ENCODE results near the gene S100A10.

Gene S100A10

GRCh38 chr1:151964510-151964909 lies 29.1 kb downstream of the S100A10 start:
- no peak for DNase-seq (ENCODE audit: low spot score)

- DNase-seq (ENCODE audit: low spot score): no peak
These were observed 30.4 kb downstream of the S100A10 start for GRCh38 chr1:151963288-151963687.

GRCh38 chr1:151961833-151962232 lies 31.8 kb downstream of the S100A10 start:
- DNase-seq (ENCODE audit: low spot score): no peak

- no peak for DNase-seq (ENCODE audit: low spot score)
These were observed 32.7 kb downstream of the S100A10 start for GRCh38 chr1:151960780-151961513.

DNA sequence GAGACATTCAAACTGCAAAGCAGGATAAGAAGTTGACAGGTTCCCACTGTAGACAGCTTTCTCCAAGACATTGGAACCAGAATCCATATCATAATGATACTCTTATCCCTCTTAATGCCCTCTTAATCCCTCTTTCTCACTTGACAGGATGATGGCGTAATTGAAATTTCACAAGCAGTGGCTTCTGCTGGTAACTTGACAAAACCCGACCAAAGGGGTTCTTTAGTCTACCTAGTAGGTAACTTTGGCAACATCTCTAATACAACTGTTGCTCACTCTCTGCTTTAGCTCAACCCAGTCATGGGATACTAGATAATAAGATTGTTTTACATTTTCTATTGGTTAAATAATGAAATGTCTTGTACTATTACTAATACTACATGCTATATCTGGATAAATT lies 34.7 kb downstream of the S100A10 start:
- DNase-seq (ENCODE audit: low spot score): no peak

DNA sequence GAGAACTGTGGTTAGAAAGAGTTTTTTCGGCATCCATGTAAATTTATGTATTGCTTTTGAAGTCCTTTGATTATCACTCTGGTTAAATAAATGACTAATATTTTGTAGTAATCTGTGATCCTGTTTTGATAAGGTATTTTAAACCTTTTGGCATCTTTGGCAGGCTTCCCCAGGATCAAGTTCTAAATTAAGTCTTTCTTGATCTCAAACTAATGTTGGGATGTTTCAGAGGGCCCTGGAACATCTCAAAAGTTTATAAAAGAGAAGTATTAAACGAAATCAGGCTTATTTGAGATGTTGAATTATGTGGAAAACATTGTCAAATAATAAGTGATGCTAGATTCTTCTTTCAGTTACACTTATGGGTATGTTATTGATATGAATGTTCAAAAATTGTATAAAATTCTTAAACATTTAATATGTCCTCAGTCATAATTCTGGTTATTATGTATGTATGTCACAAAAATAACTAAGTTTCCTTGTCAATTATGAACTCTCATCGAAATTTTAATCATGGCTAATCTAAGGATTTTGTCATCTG lies 36.6 kb downstream of the S100A10 start:
- DNase-seq (ENCODE audit: low spot score): no peak

DNA sequence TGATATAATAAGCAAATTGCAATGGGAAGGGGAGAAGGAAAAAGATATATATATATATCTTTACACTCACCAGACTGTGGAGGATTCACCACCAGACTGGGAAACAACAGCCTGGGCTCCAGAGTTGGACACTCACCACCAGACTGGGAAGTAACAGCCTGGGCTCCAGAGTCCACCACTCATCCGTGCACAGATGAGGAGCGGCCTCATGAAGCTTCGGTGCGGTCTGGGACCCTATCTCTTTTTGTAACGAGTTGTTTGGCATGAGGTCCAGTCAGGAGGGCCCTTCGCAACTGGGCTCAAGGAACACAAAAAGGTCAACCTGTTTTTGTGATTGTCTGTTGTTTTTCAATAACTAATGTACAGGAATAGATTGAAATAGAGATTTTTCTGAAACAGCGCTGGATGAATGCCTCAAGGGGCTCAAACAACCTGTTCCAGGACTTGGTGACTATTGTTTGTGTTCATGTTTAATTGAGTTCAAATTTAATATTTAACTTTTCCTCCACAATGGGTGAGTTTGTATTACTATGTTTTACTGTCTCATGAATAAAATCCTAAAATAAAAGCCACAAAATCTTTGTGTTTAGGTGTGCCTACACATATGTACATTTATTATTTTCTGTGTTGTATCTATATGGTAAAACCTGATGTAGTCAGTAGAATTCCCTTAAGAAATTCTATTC lies 40.1 kb downstream of the S100A10 start:
- no peak for DNase-seq (ENCODE audit: low spot score)

DNA sequence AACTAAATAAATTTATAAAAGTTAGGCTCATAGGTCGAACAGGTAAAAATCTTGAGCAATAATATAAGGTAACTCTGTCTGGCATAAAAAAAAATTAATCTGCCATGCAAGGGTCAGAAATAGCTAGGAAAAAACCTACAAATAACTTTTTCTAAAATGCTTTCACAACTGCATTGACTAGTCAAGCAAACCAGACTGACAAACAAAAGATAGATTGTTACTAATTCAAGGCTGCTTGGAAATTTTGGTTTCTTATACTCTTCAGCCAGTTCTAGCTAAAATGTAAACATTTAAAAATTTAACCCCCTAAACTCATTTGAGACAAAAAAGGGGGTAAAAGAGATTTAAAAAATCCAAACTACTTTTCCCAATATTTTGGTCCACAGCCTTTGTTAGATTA lies 40.8 kb downstream of the S100A10 start:
- no peak for DNase-seq (ENCODE audit: low spot score)

- no peak for DNase-seq (ENCODE audit: low spot score)
These were observed 44.1 kb downstream of the S100A10 start for GRCh38 chr1:151949371-151950193.

- no peak for DNase-seq (ENCODE audit: low spot score)
These were observed 45.2 kb downstream of the S100A10 start for GRCh38 chr1:151948506-151948905.

DNA sequence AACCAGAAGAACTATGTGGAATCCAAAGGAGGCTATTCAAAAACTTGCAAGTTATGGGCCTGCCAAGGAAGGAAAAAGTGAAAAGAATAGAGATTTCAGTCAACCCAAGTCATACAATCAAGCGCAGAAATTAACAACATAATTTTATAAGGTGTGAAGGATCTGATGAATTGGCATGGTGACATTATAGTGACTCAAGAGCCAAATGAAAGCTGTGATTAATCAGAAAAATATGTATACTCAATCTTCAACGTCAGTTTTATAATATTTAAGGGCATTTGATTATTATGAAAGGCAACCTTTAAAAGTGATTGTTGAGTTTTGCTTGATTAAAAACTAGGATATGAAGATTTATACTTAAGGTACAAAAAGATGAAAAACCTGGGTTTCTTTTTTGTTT lies 46.5 kb downstream of the S100A10 start:
- DNase-seq (ENCODE audit: low spot score): no peak

DNA sequence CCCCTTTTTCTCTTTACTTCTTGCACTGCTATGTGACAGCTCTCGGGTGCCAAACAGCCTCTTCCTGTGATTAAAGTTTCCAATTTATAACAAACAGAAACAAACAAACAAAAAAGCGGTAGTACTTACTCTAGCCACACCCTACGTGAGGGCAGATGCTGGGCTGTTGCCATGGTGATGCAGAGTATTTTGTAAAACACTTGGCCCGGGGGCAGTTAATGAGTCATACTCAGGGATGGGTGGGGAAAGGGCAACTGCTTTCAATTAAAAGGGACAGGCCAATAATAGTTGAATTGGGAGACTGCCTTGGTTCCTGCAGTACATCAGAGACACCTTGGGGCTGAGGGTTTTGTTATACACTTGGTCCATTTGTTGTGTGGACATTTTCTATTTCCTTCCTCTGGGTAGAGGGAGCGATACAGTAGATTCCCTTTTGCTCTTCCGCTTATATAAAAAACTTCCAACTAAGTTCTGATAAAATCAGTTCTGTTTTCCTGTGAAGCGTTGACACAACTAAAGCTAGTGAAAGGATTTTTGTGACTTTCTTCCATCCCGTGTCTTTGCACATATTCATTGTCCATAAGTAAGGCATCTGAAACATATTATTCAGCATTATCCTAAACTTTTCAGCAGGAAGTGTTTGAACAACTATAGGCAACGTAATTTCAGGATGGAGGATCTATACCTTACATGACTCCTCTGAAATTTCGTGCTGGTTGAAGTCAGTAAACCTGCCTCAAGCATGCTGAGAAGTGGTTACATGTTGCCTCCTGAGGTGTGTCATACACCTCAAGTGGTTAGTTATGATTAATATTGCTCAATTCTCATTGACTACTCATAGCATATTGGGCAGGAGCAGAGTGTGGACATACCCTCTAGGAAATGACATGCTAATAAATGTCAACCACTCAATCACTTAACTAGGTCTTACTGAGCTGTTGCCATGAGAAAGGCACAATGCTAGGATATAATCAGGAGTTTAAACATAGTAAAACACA lies 47.6 kb downstream of the S100A10 start:
- peak; percentile 41 for DNase-seq (ENCODE audit: low spot score)

DNA sequence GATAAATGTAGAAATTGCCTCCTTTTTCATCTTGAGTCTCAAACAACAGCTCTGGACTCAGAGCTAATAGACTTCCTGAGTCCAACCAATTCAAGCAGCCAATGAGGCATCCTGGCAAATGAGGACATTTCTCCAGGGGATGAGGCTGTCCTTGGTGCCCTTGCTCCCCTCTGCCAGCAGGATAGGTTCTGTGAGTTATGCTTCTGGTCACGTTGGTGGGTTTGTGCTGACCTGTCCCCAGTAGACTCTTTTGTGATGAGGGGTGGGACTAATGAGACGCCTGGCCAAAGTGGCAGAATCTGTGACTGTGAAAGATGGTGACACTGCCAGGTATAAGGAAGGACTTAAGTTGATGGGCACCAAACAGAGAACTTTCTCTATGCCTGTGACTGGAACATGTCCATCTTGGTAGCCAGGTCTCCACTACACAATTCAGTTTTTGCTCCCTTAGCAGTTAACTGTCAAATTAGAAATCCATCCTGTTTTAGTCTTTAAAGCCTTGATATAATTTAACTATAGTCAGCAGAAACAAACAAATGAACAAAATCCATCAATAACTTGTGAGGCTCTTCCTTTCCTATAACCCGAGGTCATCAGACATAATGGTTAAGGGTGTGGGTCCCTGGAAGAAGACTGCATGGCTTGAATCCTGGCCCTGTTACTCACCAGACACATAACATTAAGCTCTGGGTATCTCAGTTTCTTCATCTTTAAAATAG lies 48.6 kb downstream of the S100A10 start:
- no peak for DNase-seq (ENCODE audit: low spot score)

GRCh38 chr1:151944126-151944856 lies 49.4 kb downstream of the S100A10 start:
- DNase-seq (ENCODE audit: low spot score): no peak

- no peak for DNase-seq (ENCODE audit: low spot score)
These were observed 50.1 kb downstream of the S100A10 start for GRCh38 chr1:151943591-151943990.

DNA sequence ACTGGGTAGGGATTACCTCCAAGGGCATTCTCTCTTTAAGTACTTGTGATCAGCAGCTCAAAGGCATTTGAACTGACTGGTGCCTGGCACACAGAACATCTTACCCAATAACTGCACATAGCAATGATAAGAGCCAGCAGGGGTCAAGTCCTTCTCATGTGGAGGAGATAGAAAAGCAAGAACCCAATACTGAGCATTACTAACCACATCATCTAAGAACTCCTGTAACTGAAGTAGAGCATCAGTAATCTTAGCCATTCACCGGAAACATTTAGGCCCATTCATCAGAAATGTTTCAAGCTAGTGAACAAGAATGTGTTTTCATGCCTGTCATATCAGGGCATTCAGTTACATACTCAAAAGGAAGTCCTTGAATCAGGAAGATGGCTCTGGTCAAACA lies 50.8 kb downstream of the S100A10 start:
- no peak for DNase-seq (ENCODE audit: low spot score)

- DNase-seq (ENCODE audit: low spot score): no peak
These were observed 53.1 kb downstream of the S100A10 start for GRCh38 chr1:151940541-151940940.

- DNase-seq (ENCODE audit: low spot score): no peak
These were observed 53.9 kb downstream of the S100A10 start for GRCh38 chr1:151939779-151940178.

DNA sequence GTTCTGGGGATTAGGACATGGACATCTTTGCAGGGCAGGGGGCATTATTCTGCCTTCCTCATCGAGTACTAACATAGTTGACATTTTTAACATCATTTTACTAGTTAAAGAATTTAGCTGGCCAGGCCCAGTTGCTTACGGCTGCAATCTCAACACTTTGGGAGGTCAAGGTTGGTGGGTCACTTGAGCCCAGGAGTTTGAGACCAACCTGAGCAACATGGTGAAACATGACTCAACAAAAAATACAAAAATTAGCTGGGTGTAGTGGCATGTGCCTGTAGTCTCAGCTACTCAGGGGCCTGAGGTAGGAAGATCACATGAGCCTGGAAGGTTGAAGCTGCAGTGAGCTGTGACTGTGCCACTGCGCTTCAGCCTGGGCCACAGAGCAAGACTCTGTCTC lies 54.5 kb downstream of the S100A10 start:
- no peak for DNase-seq (ENCODE audit: low spot score)

DNA sequence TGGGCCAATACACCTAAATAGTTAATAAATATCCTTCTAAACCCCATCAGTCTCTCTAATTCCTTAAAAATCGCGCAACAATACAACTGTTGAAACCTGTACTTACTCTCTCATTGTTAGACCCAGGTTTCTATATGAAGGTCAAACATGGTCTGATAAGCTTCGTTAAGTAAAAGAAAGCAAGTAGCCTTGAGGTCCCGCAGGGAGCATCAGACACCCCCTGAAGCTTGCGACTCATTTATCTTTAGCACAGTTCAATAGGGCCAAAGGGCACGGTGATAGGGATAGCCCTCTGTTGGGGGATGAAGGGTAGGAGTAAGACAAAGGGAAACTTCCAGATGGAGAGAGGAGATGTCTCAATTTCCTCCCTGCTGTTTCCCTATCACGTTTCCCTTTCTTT lies 57.0 kb downstream of the S100A10 start:
- no peak for DNase-seq (ENCODE audit: low spot score)
